OCI-LY3 (cell line): Measurements from ENCODE around the gene RGS13.

Source experiments
- H2AFZ ChIP-seq: fragments of 200-600, 300-600 bp; shearing (Covaris generic); 2 replicates; pipeline ENCODE4 v1.6.0; 2014; ENCODE audit warnings: antibody characterized with exemption, low read depth, low read length
- H3K27ac ChIP-seq: fragments of 200-600, 300-600 bp; sonication (generic); 2 replicates; pipeline ENCODE4 v1.5.1; 2014; ENCODE audit warnings: mild to moderate bottlenecking, low read length, moderate library complexity, mixed read lengths
- H3K27me3 ChIP-seq: fragments of 200-600, 300-600 bp; sonication (generic); 2 replicates; pipeline ENCODE4 v1.6.1; 2014; ENCODE audit warnings: low read depth, low read length, mixed read lengths
- H3K36me3 ChIP-seq: fragments of 200-600, 300-600 bp; sonication (generic); replicated peaks from 2 replicates; pipeline ENCODE3; 2014; ENCODE audit warnings: low read depth, low read length, mixed read lengths
- H3K4me1 ChIP-seq: fragments of 300-600, 200-600 bp; sonication (generic); 2 replicates; pipeline ENCODE4 v1.6.1; 2014; ENCODE audit warnings: low read length, mixed read lengths
- H3K4me2 ChIP-seq: fragments of 200-600, 300-600 bp; sonication (generic); 2 replicates; pipeline ENCODE4 v1.6.1; 2014; ENCODE audit warnings: low read length, mixed read lengths
- H3K4me3 ChIP-seq: fragments of 300-600, 200-600 bp; sonication (generic); 2 replicates; pipeline ENCODE4 v1.5.1; 2014; ENCODE audit warnings: antibody characterized with exemption, mild to moderate bottlenecking, low read length, moderate library complexity
- H3K79me2 ChIP-seq: fragments of 300-600, 200-600 bp; shearing (Covaris generic); 2 replicates; pipeline ENCODE4 v1.6.1; 2014; ENCODE audit warnings: mild to moderate bottlenecking, low read length, mixed read lengths
- H3K9ac ChIP-seq: fragments of 300-600, 200-600 bp; shearing (Covaris generic); 2 replicates; pipeline ENCODE4 v1.6.0; 2014; ENCODE audit warnings: mild to moderate bottlenecking, low read length, moderate library complexity
- H3K9me3 ChIP-seq: fragments of 200-600, 300-600 bp; shearing (Covaris generic); 2 replicates; pipeline ENCODE4 v1.6.1; 2014; ENCODE audit warnings: low read length, mixed read lengths; ENCODE audit not compliant: insufficient read depth
- H4K20me1 ChIP-seq: fragments of 200-600, 300-600 bp; sonication (generic); 2 replicates; pipeline ENCODE4 v1.6.1; 2016; ENCODE audit warnings: low read length, mixed read lengths; ENCODE audit not compliant: insufficient read depth
- CTCF ChIP-seq: fragments of 200-600, 300-600 bp; sonication (generic); IDR thresholded peaks from 2 replicates; pipeline ENCODE4 v1.5.1; 2014; ENCODE audit warnings: antibody characterized with exemption, low read length, low read depth
- EZH2phosphoT487 ChIP-seq: fragments of 200-600 bp; shearing (Covaris generic); IDR thresholded peaks from 2 replicates; pipeline ENCODE4 v1.6.1; 2018; ENCODE audit warnings: antibody characterized with exemption, mixed run types, low read depth

RGS13 gene

GRCh38 chr1:192668409-192668983 lies 32.5 kb downstream of the RGS13 start:
- peaks cover 17% of the 10 kb centered on the region for H3K36me3 ChIP-seq
- TF ChIP-seq EZH2phosphoT487: no peak
- no peak for TF ChIP-seq CTCF
- no peaks in the 10 kb centered on the region for H3K9me3 ChIP-seq
- no peak overlapping the region for H3K27ac ChIP-seq
- H3K27me3 ChIP-seq: no peaks in the 10 kb centered on the region
- no peak overlapping the region for H2AFZ ChIP-seq
- no peak overlapping the region for H3K9ac ChIP-seq
- H3K4me2 ChIP-seq: no peak overlapping the region
- H3K4me1 ChIP-seq: no peaks in the 10 kb centered on the region
- H3K4me3 ChIP-seq: no peak overlapping the region
- no peaks in the 10 kb centered on the region for H3K79me2 ChIP-seq
- H4K20me1 ChIP-seq: 0 out of 2 replicates have a peak, but pooled peaks cover 3% of the 10 kb centered on the region

- Histone ChIP-seq H3K36me3 (peaks cover 17% of the 10 kb centered on the region), H3K79me2 (no peaks in the 10 kb centered on the region), H4K20me1 (0 out of 2 replicates have a peak, but pooled peaks cover under 1% of the 10 kb centered on the region), H3K27me3 (no peaks in the 10 kb centered on the region), H3K4me1 (no peaks in the 10 kb centered on the region), H3K9me3 (no peaks in the 10 kb centered on the region), H2AFZ (no peak overlapping the region), H3K4me3 (no peak overlapping the region), H3K9ac (no peak overlapping the region), H3K27ac (no peak overlapping the region), H3K4me2 (no peak overlapping the region)
- TF ChIP-seq EZH2phosphoT487 (no peak), CTCF (no peak)
Measured at GRCh38 chr1:192669174-192669573, 33.2 kb downstream of the RGS13 start.

GRCh38 chr1:192675716-192676115 lies 39.8 kb downstream of the RGS13 start:
- Histone ChIP-seq H2AFZ (no peak overlapping the region), H3K4me2 (no peak overlapping the region), H3K9ac (no peak overlapping the region), H3K27me3 (no peaks in the 10 kb centered on the region), H3K79me2 (no peaks in the 10 kb centered on the region), H3K4me1 (peaks cover 7% of the 10 kb centered on the region), H3K9me3 (no peaks in the 10 kb centered on the region), H3K36me3 (peaks cover 6% of the 10 kb centered on the region), H3K4me3 (no peak overlapping the region), H3K27ac (no peak overlapping the region), H4K20me1 (no peaks in the 10 kb centered on the region)
- TF ChIP-seq EZH2phosphoT487 (no peak), CTCF (no peak)

GRCh38 chr1:192678099-192678498 lies 42.2 kb downstream of the RGS13 start:
- no peak overlapping the region for H2AFZ ChIP-seq
- H3K4me3 ChIP-seq: no peak overlapping the region
- peaks cover 7% of the 10 kb centered on the region for H3K4me1 ChIP-seq
- no peaks in the 10 kb centered on the region for H3K79me2 ChIP-seq
- H3K4me2 ChIP-seq: no peak overlapping the region
- H4K20me1 ChIP-seq: no peaks in the 10 kb centered on the region
- H3K27ac ChIP-seq: no peak overlapping the region
- H3K36me3 ChIP-seq: no peaks in the 10 kb centered on the region
- H3K9me3 ChIP-seq: no peaks in the 10 kb centered on the region
- H3K27me3 ChIP-seq: no peaks in the 10 kb centered on the region
- TF ChIP-seq CTCF (no peak), EZH2phosphoT487 (no peak)
- H3K9ac ChIP-seq: no peak overlapping the region
